Upper lobe of right lung (tissue), 1 donor: ENCODE results near the gene NCOA5. TPM values are rescaled to one million over a fixed set of nuclear protein-coding genes. Genes with fewer than 3 reads are reported as not detected.
A peak's percentile ranks its signal among the peaks of the same experiment; 100 is the strongest.

ENCODE experiments used
- ATAC-seq: fragments of 200-7000 bp; cut with Tn5 transposase; one replicate; pipeline ENCODE4 v1.9.1; 2020; ENCODE audit warnings: mild to moderate bottlenecking, moderate library complexity
- DNase-seq: peaks from one replicate; pipeline ENCODE4 v3.0.0-alpha.2; 2020
- H3K27ac ChIP-seq: fragments of 200-600 bp; one replicate; pipeline ENCODE4 v1.8.0; 2022
- H3K27me3 ChIP-seq: fragments of 200-600 bp; one replicate; pipeline ENCODE4 v1.8.0; 2022; ENCODE audit warnings: mild to moderate bottlenecking
- H3K36me3 ChIP-seq: fragments of 200-600 bp; one replicate; pipeline ENCODE4 v1.8.0; 2022
- H3K4me1 ChIP-seq: fragments of 200-600 bp; one replicate; pipeline ENCODE4 v1.8.0; 2022
- H3K4me3 ChIP-seq: fragments of 200-600 bp; one replicate; pipeline ENCODE4 v1.8.0; 2022; ENCODE audit warnings: mild to moderate bottlenecking
- H3K9me3 ChIP-seq: fragments of 200-600 bp; one replicate; pipeline ENCODE4 v1.8.0; 2022
- CTCF ChIP-seq: fragments of 200-600 bp; IDR thresholded peaks from one replicate; pipeline ENCODE4 v1.8.0; 2022; ENCODE audit warnings: antibody characterized with exemption
- intact Hi-C: fragments of 100-400 bp; cut with DNase I; formaldehyde crosslinking; loops from one replicate; pipeline ENCODE4 v1.11.0; 2022
- total RNA-seq: library from RNA; stranded (reverse); fragmentation: NEBNext Ultra II Directional; extraction: Animal tissue kit (Norgen Biotek cat#: 25700); gene quantifications from one replicate; pipeline ENCODE4 v1.2.1, GENCODE V29; 2021
- donor health status: DM: no; HTN: yes; CAD: no; lungs with severe emphysema.

NCOA5 gene
- total RNA-seq, 1 donor from 2014 or later, result 28.7 TPM

GRCh38 chr20:46119028-46119546 is 29.3 kb upstream of the NCOA5 start:
- DNase-seq, result no peak
- peak overlapping the region; percentile 67 for H3K4me3 ChIP-seq
- peaks cover 20% of the 10 kb centered on the region for H3K36me3 ChIP-seq
- H3K27me3 ChIP-seq, result no peaks in the 10 kb centered on the region
- peaks cover 25% of the 10 kb centered on the region for H3K4me1 ChIP-seq
- ATAC-seq, result peak; percentile 27
- peak overlapping the region; percentile 91 for H3K27ac ChIP-seq
- intact Hi-C loops, result no loop called here
- TF ChIP-seq CTCF, result no peak
- no peaks in the 10 kb centered on the region for H3K9me3 ChIP-seq

- intact Hi-C loops, result no loop called here
- Histone ChIP-seq H3K4me1 (peaks cover 25% of the 10 kb centered on the region), H3K36me3 (peaks cover 15% of the 10 kb centered on the region), H3K27ac (peak overlapping the region; percentile 91), H3K9me3 (no peaks in the 10 kb centered on the region), H3K4me3 (peak overlapping the region; percentile 67), H3K27me3 (no peaks in the 10 kb centered on the region)
- peak; percentile 71 for DNase-seq
- TF ChIP-seq CTCF, result no peak
- peak; percentile 66 for ATAC-seq
Observed at GRCh38 chr20:46118481-46119020, 28.8 kb upstream of the NCOA5 start.

GRCh38 chr20:46117704-46118467 is 28.1 kb upstream of the NCOA5 start, which contains the start of gene CD40:
Gene CD40, plus strand, starts transcription at chr20:46118314. Its CDS starts 30 bp downstream, at chr20:46118344.
- Histone ChIP-seq H3K27me3 (no peaks in the 10 kb centered on the region), H3K4me3 (peak within 1 kb of the TSS; percentile 67), H3K4me1 (peaks cover 25% of the 10 kb centered on the region), H3K27ac (peak within 1 kb of the TSS; percentile 91), H3K36me3 (peaks cover 9% of the 10 kb centered on the region), H3K9me3 (no peaks in the 10 kb centered on the region)
- TF ChIP-seq CTCF, result no peak
- ATAC-seq (peak; percentile 96), DNase-seq (peak; percentile 95)
- intact Hi-C loops, result no loop called here

- Histone ChIP-seq H3K27me3 (no peaks in the 10 kb centered on the region), H3K4me1 (peaks cover 12% of the 10 kb centered on the region), H3K36me3 (no peaks in the 10 kb centered on the region), H3K27ac (no peak overlapping the region), H3K4me3 (no peak overlapping the region), H3K9me3 (no peaks in the 10 kb centered on the region)
- ATAC-seq, result no peak
- no peak for DNase-seq
- no peak for TF ChIP-seq CTCF
- intact Hi-C loops, result no loop called here
Observed at GRCh38 chr20:46114449-46114848, 24.7 kb upstream of the NCOA5 start.

GRCh38 chr20:46113113-46113470 is 23.3 kb upstream of the NCOA5 start:
- Histone ChIP-seq H3K4me1 (peaks cover 4% of the 10 kb centered on the region), H3K9me3 (no peaks in the 10 kb centered on the region), H3K36me3 (no peaks in the 10 kb centered on the region), H3K27me3 (peaks cover 8% of the 10 kb centered on the region), H3K27ac (no peak overlapping the region), H3K4me3 (no peak overlapping the region)
- intact Hi-C loops, result no loop called here
- DNase-seq (no peak), ATAC-seq (no peak)
- TF ChIP-seq CTCF, result no peak
